Raji (cell line): ENCODE data around the gene DNTT.

Source experiments
- POLR2A ChIP-seq: IDR thresholded peaks from 2 replicates; pipeline ENCODE4 v1.6.1; 2011; ENCODE audit warnings: low read depth, low read length, control low read depth; ENCODE audit not compliant: insufficient read depth

The DNTT gene

GRCh38 chr10:96289218-96289910 lies 14.9 kb upstream of the DNTT start:
- no peak for TF ChIP-seq POLR2A

GRCh38 chr10:96290368-96291133 lies 13.7 kb upstream of the DNTT start:
- no peak for TF ChIP-seq POLR2A

- TF ChIP-seq POLR2A, result no peak
Observed at GRCh38 chr10:96292971-96293920, 11.0 kb upstream of the DNTT start.

GRCh38 chr10:96295475-96295874 lies 8.8 kb upstream of the DNTT start:
- no peak for TF ChIP-seq POLR2A

GRCh38 chr10:96297486-96297885 lies 6.7 kb upstream of the DNTT start:
- no peak for TF ChIP-seq POLR2A

GRCh38 chr10:96298362-96298761 lies 5.9 kb upstream of the DNTT start:
- no peak for TF ChIP-seq POLR2A

- TF ChIP-seq POLR2A, result no peak
Observed at GRCh38 chr10:96299383-96299782, 4.9 kb upstream of the DNTT start.

GRCh38 chr10:96301616-96302015 lies 2.6 kb upstream of the DNTT start:
- TF ChIP-seq POLR2A, result no peak

- TF ChIP-seq POLR2A, result no peak
Observed at GRCh38 chr10:96305019-96305418, 785 bp downstream of the DNTT start.

GRCh38 chr10:96306516-96306915 lies 2.3 kb downstream of the DNTT start:
- no peak for TF ChIP-seq POLR2A

GRCh38 chr10:96309628-96310320 lies 5.5 kb downstream of the DNTT start:
- no peak for TF ChIP-seq POLR2A

GRCh38 chr10:96310321-96310669 lies 6.1 kb downstream of the DNTT start:
- no peak for TF ChIP-seq POLR2A

- no peak for TF ChIP-seq POLR2A
Observed at GRCh38 chr10:96311180-96311715, 7.0 kb downstream of the DNTT start.

- no peak for TF ChIP-seq POLR2A
Observed at GRCh38 chr10:96313344-96313743, 9.1 kb downstream of the DNTT start.
